ENCODE results near the gene CARMIL1.

CARMIL1 gene

GRCh38 chr6:25641377-25641776 is 362.2 kb downstream of the CARMIL1 start:
- no peak for DNase-seq
- Histone ChIP-seq H3K4ac (ENCODE audit: low read depth in 1 of 2, low read length in 2 of 2) (no peak overlapping the region), H2BK15ac (ENCODE audit: low read depth, poor library complexity, severe bottlenecking) (no peak overlapping the region), H3K18ac (ENCODE audit: low read depth in 1 of 2, low read length in 2 of 2) (no peak overlapping the region), H3K4me1 (ENCODE audit: control insufficient read depth, insufficient read depth, low read depth, low read length) (no peaks in the 10 kb centered on the region), H3K79me1 (replicated peaks; ENCODE audit: low read length, poor library complexity, severe bottlenecking) (no peaks in the 10 kb centered on the region), H4K8ac (ENCODE audit: low read length) (no peak overlapping the region), H3K9me3 (ENCODE audit: control insufficient read depth, low read length) (no peaks in the 10 kb centered on the region), H2BK12ac (ENCODE audit: low read length in 2 of 2) (no peak overlapping the region), H3K9ac (ENCODE audit: low read length) (no peak overlapping the region), H3K27ac (ENCODE audit: low read length, poor library complexity, severe bottlenecking) (no peak overlapping the region), H3K23ac (ENCODE audit: low read length in 2 of 2) (no peak overlapping the region), H3K14ac (ENCODE audit: low read length in 2 of 2) (no peak overlapping the region), H2AK5ac (ENCODE audit: low read length, severe bottlenecking) (no peak overlapping the region), H3K4me3 (ENCODE audit: insufficient read depth in 1 of 2, low read depth in 1 of 2, low read length in 2 of 2) (no peak overlapping the region), H2AFZ (ENCODE audit: low read depth, low read length) (no peak overlapping the region), H3K4me2 (ENCODE audit: low read length, poor library complexity, severe bottlenecking) (no peak overlapping the region), H4K91ac (ENCODE audit: low read length) (no peak overlapping the region), H3K36me3 (ENCODE audit: control insufficient read depth in 1 of 2, insufficient read depth in 2 of 2, low read depth in 1 of 2, low read length in 2 of 2) (no peaks in the 10 kb centered on the region), H2BK5ac (ENCODE audit: low read depth, low read length, poor library complexity, severe bottlenecking) (no peak overlapping the region), H2BK120ac (ENCODE audit: low read depth, low read length) (no peak overlapping the region), H3K27me3 (ENCODE audit: control insufficient read depth in 1 of 2, insufficient read depth in 1 of 2, low read length in 2 of 2) (peaks cover 13 to 45% of the 10 kb centered on the region in 2 experiments)
- 80% methylated on average over 5 of the region's 5 CpGs for WGBS

GRCh38 chr6:25641940-25642666 is 362.9 kb downstream of the CARMIL1 start:
- no peak overlapping the region for H4K91ac ChIP-seq (ENCODE audit: low read length)
- no peak overlapping the region for H4K8ac ChIP-seq (ENCODE audit: low read length)
- no peak overlapping the region for H2BK120ac ChIP-seq (ENCODE audit: low read depth, low read length)
- no peak overlapping the region for H3K4me2 ChIP-seq (ENCODE audit: low read length, poor library complexity, severe bottlenecking)
- no peak overlapping the region for H3K18ac ChIP-seq (ENCODE audit: low read depth in 1 of 2, low read length in 2 of 2)
- H3K9ac ChIP-seq (ENCODE audit: low read length): no peak overlapping the region
- DNase-seq: no peak
- H2BK5ac ChIP-seq (ENCODE audit: low read depth, low read length, poor library complexity, severe bottlenecking): no peak overlapping the region
- 93% methylated on average over 2 of the region's 3 CpGs for WGBS
- no peaks in the 10 kb centered on the region for H3K79me1 ChIP-seq (replicated peaks; ENCODE audit: low read length, poor library complexity, severe bottlenecking)
- H3K4me1 ChIP-seq (ENCODE audit: control insufficient read depth, insufficient read depth, low read depth, low read length): no peaks in the 10 kb centered on the region
- H2AFZ ChIP-seq (ENCODE audit: low read depth, low read length): no peak overlapping the region
- no peaks in the 10 kb centered on the region for H3K36me3 ChIP-seq (ENCODE audit: control insufficient read depth in 1 of 2, insufficient read depth in 2 of 2, low read depth in 1 of 2, low read length in 2 of 2)
- no peak overlapping the region for H3K23ac ChIP-seq (ENCODE audit: low read length in 2 of 2)
- H3K27ac ChIP-seq (ENCODE audit: low read length, poor library complexity, severe bottlenecking): no peak overlapping the region
- no peak overlapping the region for H3K14ac ChIP-seq (ENCODE audit: low read length in 2 of 2)
- H2BK15ac ChIP-seq (ENCODE audit: low read depth, poor library complexity, severe bottlenecking): no peak overlapping the region
- H3K4ac ChIP-seq (ENCODE audit: low read depth in 1 of 2, low read length in 2 of 2): no peak overlapping the region
- H3K4me3 ChIP-seq (ENCODE audit: insufficient read depth in 1 of 2, low read depth in 1 of 2, low read length in 2 of 2): no peak overlapping the region
- no peak overlapping the region for H2AK5ac ChIP-seq (ENCODE audit: low read length, severe bottlenecking)
- no peaks in the 10 kb centered on the region for H3K9me3 ChIP-seq (ENCODE audit: control insufficient read depth, low read length)
- peaks cover 13 to 45% of the 10 kb centered on the region in 2 experiments for H3K27me3 ChIP-seq (ENCODE audit: control insufficient read depth in 1 of 2, insufficient read depth in 1 of 2, low read length in 2 of 2)
- no peak overlapping the region for H2BK12ac ChIP-seq (ENCODE audit: low read length in 2 of 2)

- H4K91ac ChIP-seq (ENCODE audit: low read length): no peak overlapping the region
- H3K79me1 ChIP-seq (replicated peaks; ENCODE audit: low read length, poor library complexity, severe bottlenecking): no peaks in the 10 kb centered on the region
- 75% methylated on average over 3 of the region's 3 CpGs for WGBS
- H3K9ac ChIP-seq (ENCODE audit: low read length): no peak overlapping the region
- no peaks in the 10 kb centered on the region for H3K4me1 ChIP-seq (ENCODE audit: control insufficient read depth, insufficient read depth, low read depth, low read length)
- peaks cover 13 to 49% of the 10 kb centered on the region in 2 experiments for H3K27me3 ChIP-seq (ENCODE audit: control insufficient read depth in 1 of 2, insufficient read depth in 1 of 2, low read length in 2 of 2)
- no peak overlapping the region for H3K4me2 ChIP-seq (ENCODE audit: low read length, poor library complexity, severe bottlenecking)
- H3K4me3 ChIP-seq (ENCODE audit: insufficient read depth in 1 of 2, low read depth in 1 of 2, low read length in 2 of 2): no peak overlapping the region
- no peak for DNase-seq
- no peak overlapping the region for H3K27ac ChIP-seq (ENCODE audit: low read length, poor library complexity, severe bottlenecking)
- no peak overlapping the region for H2AFZ ChIP-seq (ENCODE audit: low read depth, low read length)
- no peak overlapping the region for H2BK15ac ChIP-seq (ENCODE audit: low read depth, poor library complexity, severe bottlenecking)
- no peak overlapping the region for H3K18ac ChIP-seq (ENCODE audit: low read depth in 1 of 2, low read length in 2 of 2)
- H3K4ac ChIP-seq (ENCODE audit: low read depth in 1 of 2, low read length in 2 of 2): no peak overlapping the region
- no peak overlapping the region for H2AK5ac ChIP-seq (ENCODE audit: low read length, severe bottlenecking)
- H3K36me3 ChIP-seq (ENCODE audit: control insufficient read depth in 1 of 2, insufficient read depth in 2 of 2, low read depth in 1 of 2, low read length in 2 of 2): no peaks in the 10 kb centered on the region
- H4K8ac ChIP-seq (ENCODE audit: low read length): no peak overlapping the region
- H2BK12ac ChIP-seq (ENCODE audit: low read length in 2 of 2): no peak overlapping the region
- no peak overlapping the region for H2BK120ac ChIP-seq (ENCODE audit: low read depth, low read length)
- no peak overlapping the region for H3K14ac ChIP-seq (ENCODE audit: low read length in 2 of 2)
- H3K23ac ChIP-seq (ENCODE audit: low read length in 2 of 2): no peak overlapping the region
- no peak overlapping the region for H2BK5ac ChIP-seq (ENCODE audit: low read depth, low read length, poor library complexity, severe bottlenecking)
- no peaks in the 10 kb centered on the region for H3K9me3 ChIP-seq (ENCODE audit: control insufficient read depth, low read length)
Observed at GRCh38 chr6:25642667-25643328, 363.6 kb downstream of the CARMIL1 start.

GRCh38 chr6:25645916-25646315 is 366.7 kb downstream of the CARMIL1 start:
- no peak overlapping the region for H3K23ac ChIP-seq (ENCODE audit: low read length in 2 of 2)
- no peaks in the 10 kb centered on the region for H3K79me1 ChIP-seq (replicated peaks; ENCODE audit: low read length, poor library complexity, severe bottlenecking)
- no peak overlapping the region for H3K14ac ChIP-seq (ENCODE audit: low read length in 2 of 2)
- no peak overlapping the region for H3K9ac ChIP-seq (ENCODE audit: low read length)
- no peak overlapping the region for H2BK15ac ChIP-seq (ENCODE audit: low read depth, poor library complexity, severe bottlenecking)
- no peak overlapping the region for H3K18ac ChIP-seq (ENCODE audit: low read depth in 1 of 2, low read length in 2 of 2)
- no peak overlapping the region for H3K27ac ChIP-seq (ENCODE audit: low read length, poor library complexity, severe bottlenecking)
- no peak overlapping the region for H2BK12ac ChIP-seq (ENCODE audit: low read length in 2 of 2)
- no peak overlapping the region for H4K91ac ChIP-seq (ENCODE audit: low read length)
- DNase-seq: no peak
- no peak overlapping the region for H4K8ac ChIP-seq (ENCODE audit: low read length)
- no peaks in the 10 kb centered on the region for H3K36me3 ChIP-seq (ENCODE audit: control insufficient read depth in 1 of 2, insufficient read depth in 2 of 2, low read depth in 1 of 2, low read length in 2 of 2)
- no peak overlapping the region for H2AFZ ChIP-seq (ENCODE audit: low read depth, low read length)
- H3K4me2 ChIP-seq (ENCODE audit: low read length, poor library complexity, severe bottlenecking): no peak overlapping the region
- WGBS: 58% methylated on average over 2 of the region's 4 CpGs
- H3K9me3 ChIP-seq (ENCODE audit: control insufficient read depth, low read length): no peaks in the 10 kb centered on the region
- no peak overlapping the region for H3K4ac ChIP-seq (ENCODE audit: low read depth in 1 of 2, low read length in 2 of 2)
- no peaks in the 10 kb centered on the region for H3K4me1 ChIP-seq (ENCODE audit: control insufficient read depth, insufficient read depth, low read depth, low read length)
- H2AK5ac ChIP-seq (ENCODE audit: low read length, severe bottlenecking): no peak overlapping the region
- H2BK5ac ChIP-seq (ENCODE audit: low read depth, low read length, poor library complexity, severe bottlenecking): no peak overlapping the region
- H2BK120ac ChIP-seq (ENCODE audit: low read depth, low read length): no peak overlapping the region
- no peak overlapping the region for H3K4me3 ChIP-seq (ENCODE audit: insufficient read depth in 1 of 2, low read depth in 1 of 2, low read length in 2 of 2)
- H3K27me3 ChIP-seq (ENCODE audit: control insufficient read depth in 1 of 2, insufficient read depth in 1 of 2, low read length in 2 of 2): peaks cover 14 to 53% of the 10 kb centered on the region in 2 experiments
